Osteoblast (primary cell): Measurements from ENCODE around the gene GRB7. TPM values are rescaled to one million over a fixed set of nuclear protein-coding genes. Genes with fewer than 3 reads are reported as not detected.

Source experiments
- DNase-seq: peaks from one replicate; pipeline ENCODE4 v3.0.0; 2011; ENCODE audit warnings: low spot score, mixed read lengths; ENCODE audit not compliant: insufficient read length; ENCODE audit errors: missing footprints
- H2AFZ ChIP-seq: 2 replicates; pipeline ENCODE4 v1.6.0; 2011; ENCODE audit warnings: mild to moderate bottlenecking, low read length
- H3K27ac ChIP-seq: 2 replicates; pipeline ENCODE4 v1.5.1; 2011; ENCODE audit warnings: mild to moderate bottlenecking, low read depth, low read length, moderate library complexity
- H3K27me3 ChIP-seq: 2 replicates; pipeline ENCODE4 v1.6.0; 2012; ENCODE audit warnings: mild to moderate bottlenecking, control low read depth, inconsistent platforms, low read length, moderate library complexity; ENCODE audit not compliant: insufficient read depth
- H3K36me3 ChIP-seq: 2 replicates; pipeline ENCODE4 v1.5.1; 2011; ENCODE audit warnings: mild to moderate bottlenecking, low read length, control low read depth, moderate library complexity; ENCODE audit not compliant: insufficient read depth
- H3K4me1 ChIP-seq: 2 replicates; pipeline ENCODE4 v1.5.1; 2011; ENCODE audit warnings: mild to moderate bottlenecking, low read length, control low read depth, moderate library complexity; ENCODE audit not compliant: insufficient read depth
- H3K4me2 ChIP-seq: 2 replicates; pipeline ENCODE4 v1.6.0; 2011; ENCODE audit warnings: mild to moderate bottlenecking, low read length; ENCODE audit not compliant: insufficient read depth
- H3K4me3 ChIP-seq: fragments of 200-600 bp; sonication (generic); 3 replicates; pipeline ENCODE4 v1.5.1; 2012; ENCODE audit warnings: mild to moderate bottlenecking, low read length, inconsistent platforms; ENCODE audit not compliant: insufficient read depth
- H3K79me2 ChIP-seq: 2 replicates; pipeline ENCODE4 v1.6.0; 2012; ENCODE audit warnings: mild to moderate bottlenecking, low read length, control low read depth, inconsistent platforms; ENCODE audit not compliant: insufficient read depth
- H3K9me3 ChIP-seq: 2 replicates; pipeline ENCODE4 v1.5.1; 2011; ENCODE audit warnings: low read depth, low read length, control low read depth
- H4K20me1 ChIP-seq: 2 replicates; pipeline ENCODE4 v1.6.0; 2012; ENCODE audit warnings: mild to moderate bottlenecking, low read length, control low read depth; ENCODE audit not compliant: insufficient read depth
- CTCF ChIP-seq: IDR thresholded peaks from 2 replicates; pipeline ENCODE4 v1.5.1; 2011; ENCODE audit warnings: mild to moderate bottlenecking, low read depth, low read length, moderate library complexity; ENCODE audit errors: extremely low read depth
- total RNA-seq: library from RNA; depleted of rRNA; stranded (reverse); fragments of >200 nt; gene quantifications from 2 replicates; pipeline ENCODE4 v1.2.3, GENCODE V29; 2012

The GRB7 gene
- total RNA-seq, 1 donor, result under 0.01 TPM

DNA sequence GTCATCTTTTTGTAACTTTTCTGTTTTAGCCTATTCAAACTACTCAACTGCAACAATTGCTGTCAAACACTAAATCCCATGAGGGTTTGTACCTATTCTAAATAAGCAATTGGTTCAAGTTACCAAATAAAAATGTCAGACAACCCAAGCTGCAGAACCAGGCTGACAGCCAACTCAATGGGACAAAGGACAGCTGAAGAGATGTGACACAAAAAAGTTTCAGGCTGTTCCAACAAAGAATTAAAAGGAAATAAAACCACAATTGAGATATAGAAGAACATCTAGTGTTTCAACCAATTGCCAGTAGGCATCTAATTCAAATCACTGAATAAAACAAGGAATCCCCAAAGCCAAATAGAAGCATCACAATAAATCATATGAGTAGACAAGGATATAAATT, 49.3 kb downstream of the GRB7 start:
- H3K9me3 ChIP-seq, result no peaks in the 10 kb centered on the region

GRCh38 chr17:39787743-39788484, 50.2 kb downstream of the GRB7 start:
- Histone ChIP-seq H3K9me3 (no peaks in the 10 kb centered on the region), H3K27me3 (peaks cover 47% of the 10 kb centered on the region), H3K36me3 (no peaks in the 10 kb centered on the region), H4K20me1 (no peaks in the 10 kb centered on the region), H3K79me2 (no peaks in the 10 kb centered on the region), H3K4me3 (no peak overlapping the region), H3K4me1 (no peaks in the 10 kb centered on the region), H3K27ac (no peak overlapping the region), H3K4me2 (no peak overlapping the region), H2AFZ (no peak overlapping the region)
- TF ChIP-seq CTCF, result no peak
- DNase-seq, result no peak

More for the DNA sequence above, 49.3 kb downstream of the GRB7 start:
- no peak overlapping the region for H2AFZ ChIP-seq
- peaks cover 45% of the 10 kb centered on the region for H3K27me3 ChIP-seq
- H3K27ac ChIP-seq, result no peak overlapping the region
- no peak overlapping the region for H3K4me2 ChIP-seq
- DNase-seq, result no peak
- no peaks in the 10 kb centered on the region for H3K4me1 ChIP-seq
- no peaks in the 10 kb centered on the region for H4K20me1 ChIP-seq
- no peaks in the 10 kb centered on the region for H3K79me2 ChIP-seq
- no peak overlapping the region for H3K4me3 ChIP-seq
- TF ChIP-seq CTCF, result no peak
- no peaks in the 10 kb centered on the region for H3K36me3 ChIP-seq

DNA sequence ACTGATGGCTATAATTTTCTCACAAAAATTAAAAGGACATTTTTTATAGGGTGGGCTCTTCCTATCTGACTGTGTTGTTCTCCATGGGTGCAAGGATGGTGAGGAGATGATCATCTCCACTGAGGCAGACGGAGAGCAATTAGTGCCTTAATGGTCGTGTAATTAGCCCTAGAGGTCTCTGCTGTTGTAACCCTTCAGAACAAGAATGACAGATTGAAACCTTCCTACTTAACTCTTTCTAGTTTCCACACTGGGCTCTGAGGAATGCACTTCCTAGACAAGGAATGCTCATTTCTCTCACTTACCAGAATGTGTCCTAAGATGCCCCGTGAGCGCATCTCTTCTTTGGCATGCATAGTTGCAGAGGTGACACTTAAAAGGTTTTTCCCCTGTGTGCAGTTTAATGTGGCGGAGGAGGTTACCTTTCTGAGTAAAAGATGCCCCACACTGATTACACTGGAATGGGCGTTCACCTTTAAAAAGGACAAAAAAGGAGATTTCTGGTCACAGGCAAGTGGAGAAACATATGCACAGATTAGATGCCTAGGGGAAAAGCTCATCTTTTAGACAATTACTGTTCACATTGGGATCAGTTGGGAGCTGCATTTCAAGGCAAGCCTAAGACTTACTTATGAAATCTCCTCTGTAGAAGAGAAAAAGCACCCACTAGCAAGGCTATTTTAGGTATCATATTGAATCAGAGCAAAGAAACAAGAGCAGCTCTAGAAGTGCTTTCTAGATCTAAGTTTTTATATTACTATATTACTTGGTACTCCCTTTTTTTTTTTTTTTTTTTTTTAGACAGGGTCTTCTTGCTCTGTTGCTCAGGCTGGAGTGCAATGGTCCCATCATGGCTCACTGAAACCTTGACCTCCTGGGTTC, 53.6 kb downstream of the GRB7 start:
- Histone ChIP-seq H2AFZ (no peak overlapping the region), H3K79me2 (no peaks in the 10 kb centered on the region), H3K27ac (no peak overlapping the region), H3K27me3 (peaks cover 52% of the 10 kb centered on the region), H3K9me3 (no peaks in the 10 kb centered on the region), H3K4me1 (no peaks in the 10 kb centered on the region), H3K4me3 (no peak overlapping the region), H3K4me2 (no peak overlapping the region), H3K36me3 (no peaks in the 10 kb centered on the region), H4K20me1 (no peaks in the 10 kb centered on the region)
- no peak for TF ChIP-seq CTCF
- DNase-seq, result no peak

DNA sequence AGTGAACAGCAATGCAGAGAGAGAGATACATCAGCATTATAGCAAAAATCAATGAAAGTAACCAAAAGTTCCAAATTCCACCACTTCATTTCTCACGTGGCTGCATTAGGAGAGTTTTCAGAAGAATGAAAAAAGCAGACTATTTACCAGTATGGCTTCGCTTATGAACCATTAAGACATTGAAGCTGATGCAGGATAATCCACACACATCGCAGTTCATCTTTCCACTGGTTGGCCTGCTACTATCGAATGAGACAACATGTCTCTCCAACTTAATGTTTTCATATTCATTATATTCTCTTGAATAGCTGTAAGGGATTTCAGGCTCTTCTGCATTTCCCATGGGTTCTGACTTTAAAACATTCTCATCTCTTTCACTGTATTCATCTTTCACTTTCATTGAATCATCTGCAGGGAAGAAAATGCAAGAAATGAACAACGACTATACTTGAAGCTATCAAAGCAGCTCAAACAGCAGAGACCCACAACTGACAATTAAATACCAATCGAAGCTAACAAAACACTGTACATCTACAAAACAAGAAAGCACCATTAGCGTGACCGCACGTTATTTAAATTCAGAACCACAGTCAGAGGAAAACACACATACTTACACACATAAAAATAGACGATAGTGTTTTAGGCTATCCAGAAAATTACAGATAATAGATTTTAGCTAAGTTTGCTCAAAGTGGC, 54.9 kb downstream of the GRB7 start:
- Histone ChIP-seq H3K4me2 (no peak overlapping the region), H3K79me2 (no peaks in the 10 kb centered on the region), H3K36me3 (no peaks in the 10 kb centered on the region), H3K27me3 (peaks cover 46% of the 10 kb centered on the region), H3K4me1 (no peaks in the 10 kb centered on the region), H3K9me3 (no peaks in the 10 kb centered on the region), H3K27ac (no peak overlapping the region), H4K20me1 (no peaks in the 10 kb centered on the region), H3K4me3 (no peak overlapping the region), H2AFZ (no peak overlapping the region)
- TF ChIP-seq CTCF, result no peak
- no peak for DNase-seq
